ENCODE measurements around the gene LMOD3.

The LMOD3 gene

GRCh38 chr3:69058180-69058946 is 64.0 kb downstream of the LMOD3 start:
- DNase-seq (ENCODE audit: low spot score) = no peak
